Mesothelial cell of epicardium (in vitro differentiated cells): ENCODE results near the gene CABYR. TPM values are rescaled to one million over a fixed set of nuclear protein-coding genes. Genes with fewer than 3 reads are reported as not detected.

ENCODE experiments used
- DNase-seq, 2 experiments: peaks; one replicate each; pipeline ENCODE4 v3.0.0; 2021; ENCODE audit warnings: low spot score in 2 of 2; ENCODE audit not compliant: unreplicated experiment in 2 of 2
- H3K27ac Mint-ChIP-seq: 2 replicates; pipeline ENCODE4 v1.8.0; 2021; ENCODE audit warnings: mixed read lengths
- H3K27me3 Mint-ChIP-seq: 2 replicates; pipeline ENCODE4 v1.8.0; 2021; ENCODE audit warnings: low read depth, mixed read lengths
- H3K36me3 Mint-ChIP-seq: 2 replicates; pipeline ENCODE4 v1.8.0; 2021; ENCODE audit warnings: mixed read lengths
- H3K4me1 Mint-ChIP-seq: 2 replicates; pipeline ENCODE4 v1.8.0; 2021; ENCODE audit warnings: mixed read lengths
- H3K4me3 Mint-ChIP-seq: 2 replicates; pipeline ENCODE4 v1.8.0; 2021; ENCODE audit warnings: mild to moderate bottlenecking, moderate library complexity, mixed read lengths
- H3K9me3 Mint-ChIP-seq: 2 replicates; pipeline ENCODE4 v1.8.0; 2021; ENCODE audit warnings: mixed read lengths
- CTCF ChIP-seq: fragments of 200-600 bp; sonication (generic); IDR thresholded peaks from one replicate; pipeline ENCODE4 v1.5.0; 2021; ENCODE audit warnings: antibody characterized with exemption; ENCODE audit not compliant: unreplicated experiment
- total RNA-seq: library from RNA; stranded (reverse); gene quantifications from 3 replicates; pipeline ENCODE4 v1.2.1, GENCODE V29; 2021

CABYR gene
- total RNA-seq, 1 donor from 2014 or later, result 13.7 TPM

- H3K4me3 Mint-ChIP-seq, result no peak overlapping the region
- no peaks in the 10 kb centered on the region for H3K4me1 Mint-ChIP-seq
- H3K27ac Mint-ChIP-seq, result no peak overlapping the region
- H3K36me3 Mint-ChIP-seq, result peaks cover 37% of the 10 kb centered on the region
- no peak for DNase-seq
- H3K27me3 Mint-ChIP-seq, result no peaks in the 10 kb centered on the region
- no peak for TF ChIP-seq CTCF
- H3K9me3 Mint-ChIP-seq, result no peaks in the 10 kb centered on the region
Measured at GRCh38 chr18:24153397-24153796, 14.5 kb downstream of the CABYR start.

GRCh38 chr18:24157855-24158254, 19.0 kb downstream of the CABYR start:
- no peaks in the 10 kb centered on the region for H3K9me3 Mint-ChIP-seq
- no peaks in the 10 kb centered on the region for H3K27me3 Mint-ChIP-seq
- H3K4me1 Mint-ChIP-seq, result peaks cover 8% of the 10 kb centered on the region
- H3K27ac Mint-ChIP-seq, result no peak overlapping the region
- TF ChIP-seq CTCF, result no peak
- DNase-seq, result no peak
- H3K36me3 Mint-ChIP-seq, result peaks cover 37% of the 10 kb centered on the region
- H3K4me3 Mint-ChIP-seq, result no peak overlapping the region

- H3K27ac Mint-ChIP-seq, result no peak overlapping the region
- H3K4me3 Mint-ChIP-seq, result no peak overlapping the region
- H3K27me3 Mint-ChIP-seq, result no peaks in the 10 kb centered on the region
- no peak for DNase-seq
- H3K9me3 Mint-ChIP-seq, result no peaks in the 10 kb centered on the region
- no peak for TF ChIP-seq CTCF
- peaks cover 8% of the 10 kb centered on the region for H3K4me1 Mint-ChIP-seq
- H3K36me3 Mint-ChIP-seq, result peaks cover 43% of the 10 kb centered on the region
Measured at GRCh38 chr18:24160086-24160485, 21.2 kb downstream of the CABYR start.

GRCh38 chr18:24161304-24161703, 22.4 kb downstream of the CABYR start:
- Mint-ChIP-seq H3K4me1 (peaks cover 8% of the 10 kb centered on the region), H3K36me3 (peaks cover 47% of the 10 kb centered on the region), H3K27me3 (no peaks in the 10 kb centered on the region), H3K9me3 (no peaks in the 10 kb centered on the region), H3K27ac (no peak overlapping the region), H3K4me3 (no peak overlapping the region)
- TF ChIP-seq CTCF, result no peak
- no peak for DNase-seq

GRCh38 chr18:24168496-24168895, 29.6 kb downstream of the CABYR start:
- Mint-ChIP-seq H3K9me3 (peaks cover 3% of the 10 kb centered on the region), H3K27ac (peak overlapping the region; percentile 5), H3K36me3 (peaks cover 50% of the 10 kb centered on the region), H3K4me3 (no peak overlapping the region), H3K4me1 (no peaks in the 10 kb centered on the region), H3K27me3 (no peaks in the 10 kb centered on the region)
- no peak for DNase-seq
- TF ChIP-seq CTCF, result no peak

- H3K4me1 Mint-ChIP-seq, result no peaks in the 10 kb centered on the region
- no peak for DNase-seq
- H3K9me3 Mint-ChIP-seq, result peaks cover 3% of the 10 kb centered on the region
- no peak overlapping the region for H3K27ac Mint-ChIP-seq
- peaks cover 44% of the 10 kb centered on the region for H3K36me3 Mint-ChIP-seq
- no peak overlapping the region for H3K4me3 Mint-ChIP-seq
- H3K27me3 Mint-ChIP-seq, result no peaks in the 10 kb centered on the region
- no peak for TF ChIP-seq CTCF
Measured at GRCh38 chr18:24170360-24170759, 31.5 kb downstream of the CABYR start.
